SK-N-MC (cell line): Measurements from ENCODE around the gene DGKB.

Experiments used
- EZH2 ChIP-seq: fragments of 200-600 bp; sonication (generic); IDR thresholded peaks from one replicate; pipeline ENCODE4 v1.6.1; 2017; ENCODE audit warnings: antibody characterized with exemption
- POLR2AphosphoS5 ChIP-seq: IDR thresholded peaks from 2 replicates; pipeline ENCODE4 v1.6.1; 2012; ENCODE audit warnings: mild to moderate bottlenecking, low read depth, low read length, borderline replicate concordance

GRCh38 chr7:14381936-14382335 lies 520.6 kb downstream of the DGKB start:
- no peak for TF ChIP-seq POLR2AphosphoS5
- no peak for TF ChIP-seq EZH2
